ENCODE measurements around the gene LIPC. TPM values are rescaled to one million over a fixed set of nuclear protein-coding genes. Genes with fewer than 3 reads are reported as not detected.

LIPC gene
- total RNA-seq, 1 donor from 2014 or later: not detected

DNA sequence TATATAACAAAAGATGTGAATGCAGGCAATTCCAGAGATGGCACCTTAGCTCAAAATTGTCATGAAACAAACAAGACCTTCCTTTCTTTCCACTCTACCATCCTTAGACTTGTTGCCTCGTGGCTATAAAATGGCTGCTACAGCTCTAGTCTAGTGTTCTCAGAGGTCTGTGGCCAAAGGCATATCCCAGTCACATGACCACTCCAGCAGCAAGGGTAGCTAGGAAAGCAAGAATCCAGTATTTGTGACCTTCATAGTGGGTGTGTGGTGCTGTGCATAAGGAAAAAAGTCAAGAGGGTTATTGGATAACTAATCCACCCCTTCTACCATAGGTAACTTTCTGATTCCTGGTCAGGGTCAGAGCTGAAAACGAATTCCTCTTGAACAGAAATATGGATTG lies 27.1 kb upstream of the LIPC start:
- DNase-seq (ENCODE audit: extremely low spot score in 2 of 2): no peak
- no peak overlapping the region for H3K27ac ChIP-seq
- H3K4me1 ChIP-seq: peaks cover 11% of the 10 kb centered on the region
- TF ChIP-seq, protein P1, sequence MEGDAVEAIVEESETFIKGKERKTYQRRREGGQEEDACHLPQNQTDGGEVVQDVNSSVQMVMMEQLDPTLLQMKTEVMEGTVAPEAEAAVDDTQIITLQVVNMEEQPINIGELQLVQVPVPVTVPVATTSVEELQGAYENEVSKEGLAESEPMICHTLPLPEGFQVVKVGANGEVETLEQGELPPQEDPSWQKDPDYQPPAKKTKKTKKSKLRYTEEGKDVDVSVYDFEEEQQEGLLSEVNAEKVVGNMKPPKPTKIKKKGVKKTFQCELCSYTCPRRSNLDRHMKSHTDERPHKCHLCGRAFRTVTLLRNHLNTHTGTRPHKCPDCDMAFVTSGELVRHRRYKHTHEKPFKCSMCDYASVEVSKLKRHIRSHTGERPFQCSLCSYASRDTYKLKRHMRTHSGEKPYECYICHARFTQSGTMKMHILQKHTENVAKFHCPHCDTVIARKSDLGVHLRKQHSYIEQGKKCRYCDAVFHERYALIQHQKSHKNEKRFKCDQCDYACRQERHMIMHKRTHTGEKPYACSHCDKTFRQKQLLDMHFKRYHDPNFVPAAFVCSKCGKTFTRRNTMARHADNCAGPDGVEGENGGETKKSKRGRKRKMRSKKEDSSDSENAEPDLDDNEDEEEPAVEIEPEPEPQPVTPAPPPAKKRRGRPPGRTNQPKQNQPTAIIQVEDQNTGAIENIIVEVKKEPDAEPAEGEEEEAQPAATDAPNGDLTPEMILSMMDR (IDR thresholded peaks at IDR 0.05): no peak
- TF ChIP-seq POLR2AphosphoS5 (IDR thresholded peaks at IDR 0.05; ENCODE audit: insufficient read depth in 1 of 2, low read depth in 1 of 2) (no peak), POLR2A (IDR thresholded peaks at IDR 0.05) (no peak)
- H3K27me3 ChIP-seq: no peaks in the 10 kb centered on the region
- no peaks in the 10 kb centered on the region for H3K9me3 ChIP-seq
- no peak overlapping the region for H3K4me3 ChIP-seq
- no peaks in the 10 kb centered on the region for H3K36me3 ChIP-seq
- intact Hi-C loops (cut with DNase I): no loop called here

- Histone ChIP-seq H3K4me1 (peaks cover 11% of the 10 kb centered on the region), H3K4me3 (no peak overlapping the region), H3K9me3 (no peaks in the 10 kb centered on the region), H3K27me3 (no peaks in the 10 kb centered on the region), H3K27ac (no peak overlapping the region), H3K36me3 (no peaks in the 10 kb centered on the region)
- intact Hi-C loops (cut with DNase I): no loop called here
- no peak for DNase-seq (ENCODE audit: extremely low spot score in 2 of 2)
- TF ChIP-seq POLR2A (IDR thresholded peaks at IDR 0.05) (no peak), POLR2AphosphoS5 (IDR thresholded peaks at IDR 0.05; ENCODE audit: insufficient read depth in 1 of 2, low read depth in 1 of 2) (no peak)
- TF ChIP-seq, protein P1 (IDR thresholded peaks at IDR 0.05): no peak
These were observed 25.9 kb upstream of the LIPC start for GRCh38 chr15:58405865-58406264.

DNA sequence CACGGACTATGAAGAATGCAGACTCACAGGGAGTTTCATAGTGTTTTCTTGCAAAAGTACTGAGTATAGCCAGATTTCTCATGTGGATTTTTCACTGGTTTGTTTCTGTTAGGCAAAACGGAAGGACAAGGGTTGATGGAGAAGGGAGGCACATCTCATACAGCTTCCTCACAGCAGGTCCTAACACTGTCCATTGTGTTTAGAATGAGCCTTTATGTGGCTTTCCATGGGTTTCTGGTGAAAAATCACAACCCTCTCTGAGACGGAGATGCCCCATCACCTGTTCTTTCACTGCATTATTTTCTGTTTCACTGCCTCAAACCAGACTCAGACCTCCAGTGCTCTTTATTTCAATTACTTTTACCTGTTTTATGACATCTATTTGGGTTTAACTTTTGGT lies 25.0 kb upstream of the LIPC start:
- TF ChIP-seq, protein P1 (IDR thresholded peaks at IDR 0.05): no peak
- no peak for TF ChIP-seq POLR2AphosphoS5 (IDR thresholded peaks at IDR 0.05; ENCODE audit: insufficient read depth in 1 of 2, low read depth in 1 of 2)
- no peak for TF ChIP-seq POLR2A (IDR thresholded peaks at IDR 0.05)
- no peaks in the 10 kb centered on the region for H3K27me3 ChIP-seq
- no peak overlapping the region for H3K4me3 ChIP-seq
- peaks cover 11% of the 10 kb centered on the region for H3K4me1 ChIP-seq
- peak in 1 of 2 donors; percentile 29 for DNase-seq (ENCODE audit: extremely low spot score in 2 of 2)
- H3K9me3 ChIP-seq: no peaks in the 10 kb centered on the region
- intact Hi-C loops (cut with DNase I): no loop called here
- no peak overlapping the region for H3K27ac ChIP-seq
- no peaks in the 10 kb centered on the region for H3K36me3 ChIP-seq

GRCh38 chr15:58407236-58407775 lies 24.5 kb upstream of the LIPC start:
- H3K4me1 ChIP-seq: peaks cover 6% of the 10 kb centered on the region
- intact Hi-C loops (cut with DNase I): no loop called here
- TF ChIP-seq POLR2A (IDR thresholded peaks at IDR 0.05) (no peak), POLR2AphosphoS5 (IDR thresholded peaks at IDR 0.05; ENCODE audit: insufficient read depth in 1 of 2, low read depth in 1 of 2) (no peak)
- TF ChIP-seq, protein P1 (IDR thresholded peaks at IDR 0.05): no peak
- H3K27ac ChIP-seq: no peak overlapping the region
- H3K9me3 ChIP-seq: no peaks in the 10 kb centered on the region
- H3K27me3 ChIP-seq: no peaks in the 10 kb centered on the region
- no peak overlapping the region for H3K4me3 ChIP-seq
- DNase-seq (ENCODE audit: extremely low spot score in 2 of 2): no peak
- H3K36me3 ChIP-seq: no peaks in the 10 kb centered on the region

DNA sequence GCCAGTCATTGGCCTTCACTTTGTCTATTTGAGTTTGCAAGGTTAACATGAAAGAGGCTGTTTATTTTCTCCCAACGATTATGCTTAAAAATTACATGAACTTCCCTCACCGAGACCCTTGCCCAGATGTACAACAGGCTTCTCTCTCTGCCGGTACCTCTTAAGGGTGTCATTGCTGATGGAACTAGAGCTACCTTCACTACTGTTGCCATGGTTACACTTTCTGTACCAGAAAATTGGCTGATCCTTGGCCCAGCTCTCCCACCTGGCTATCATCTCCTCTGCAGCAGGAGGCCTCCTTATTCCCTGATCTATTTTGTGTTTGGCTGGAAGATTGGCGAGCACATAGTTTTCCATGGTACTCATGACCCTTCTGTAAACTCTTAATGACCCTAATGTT lies 24.0 kb upstream of the LIPC start:
- intact Hi-C loops (cut with DNase I): no loop called here

More for the DNA sequence above, 24.0 kb upstream of the LIPC start:
- no peak for DNase-seq (ENCODE audit: extremely low spot score in 2 of 2)
- H3K9me3 ChIP-seq: no peaks in the 10 kb centered on the region
- peaks cover 2% of the 10 kb centered on the region for H3K4me1 ChIP-seq
- H3K27me3 ChIP-seq: no peaks in the 10 kb centered on the region
- no peaks in the 10 kb centered on the region for H3K36me3 ChIP-seq
- H3K27ac ChIP-seq: no peak overlapping the region
- TF ChIP-seq POLR2AphosphoS5 (IDR thresholded peaks at IDR 0.05; ENCODE audit: insufficient read depth in 1 of 2, low read depth in 1 of 2) (no peak), POLR2A (IDR thresholded peaks at IDR 0.05) (no peak)
- TF ChIP-seq, protein P1 (IDR thresholded peaks at IDR 0.05): no peak
- H3K4me3 ChIP-seq: no peak overlapping the region
